ENCODE data around the gene NEK4. TPM values are rescaled to one million over a fixed set of nuclear protein-coding genes. Genes with fewer than 3 reads are reported as not detected.
A peak's percentile ranks its signal among the peaks of the same experiment; 100 is the strongest.

Gene NEK4
- total and polyA plus RNA-seq, 2 of the 13 experiments (the other 11 are each of a cell fraction or from before 2014, with no cell fraction given): 16.5 to 38.0 TPM

DNA sequence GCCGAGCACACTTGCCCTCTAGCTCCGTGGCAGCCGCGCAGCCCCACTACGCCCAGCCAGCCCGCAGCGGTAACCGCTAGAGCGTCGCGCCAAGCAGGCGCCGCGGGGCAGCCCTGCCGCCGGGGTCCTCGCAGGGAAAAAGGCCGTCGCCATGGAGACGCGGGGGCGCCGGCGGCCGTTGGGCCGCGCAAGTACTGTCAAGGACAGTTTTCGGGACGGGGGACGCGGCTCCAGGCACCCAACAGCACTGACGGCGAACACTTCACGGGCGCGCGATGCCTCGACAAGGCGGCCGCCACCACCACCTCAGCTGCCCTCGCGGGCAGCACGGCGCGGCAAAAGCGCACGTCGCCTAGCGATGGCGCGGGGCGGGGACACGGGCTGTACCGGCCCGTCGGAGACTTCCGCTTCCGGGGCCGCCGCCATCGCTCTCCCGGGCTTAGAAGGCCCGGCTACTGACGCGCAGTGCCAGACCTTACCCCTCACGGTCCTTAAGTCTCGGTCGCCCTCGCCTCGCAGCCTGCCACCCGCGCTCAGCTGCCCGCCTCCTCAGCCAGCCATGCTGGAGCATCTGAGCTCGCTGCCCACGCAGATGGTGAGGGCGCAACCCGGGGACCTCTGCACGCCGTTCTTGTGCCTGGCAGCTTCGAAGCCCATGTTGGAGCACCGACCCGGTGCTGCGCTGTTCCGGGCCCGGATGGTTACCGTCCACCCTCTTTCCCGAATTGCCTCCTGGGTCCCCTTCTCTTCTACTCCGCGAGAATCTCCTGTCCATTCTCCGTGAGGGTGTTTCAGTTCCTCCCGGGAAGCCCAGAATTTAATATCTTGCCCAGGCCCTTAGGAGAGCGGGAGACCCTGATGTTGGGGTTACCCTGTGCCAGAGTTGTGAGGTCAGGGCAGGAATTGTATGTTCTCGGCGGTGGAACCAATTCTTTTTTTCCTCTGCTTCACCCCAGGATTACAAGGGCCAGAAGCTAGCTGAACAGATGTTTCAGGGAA lies 64.8 kb downstream of the NEK4 start, which contains the start of the genes GLT8D1 and SPCS1 (continued):
- TF ChIP-seq, protein P1, sequence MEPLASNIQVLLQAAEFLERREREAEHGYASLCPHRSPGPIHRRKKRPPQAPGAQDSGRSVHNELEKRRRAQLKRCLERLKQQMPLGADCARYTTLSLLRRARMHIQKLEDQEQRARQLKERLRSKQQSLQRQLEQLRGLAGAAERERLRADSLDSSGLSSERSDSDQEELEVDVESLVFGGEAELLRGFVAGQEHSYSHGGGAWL (CRISPR knock-in tag; IDR thresholded peaks at IDR 0.05): peak; percentile 73
- TF ChIP-seq TBL1XR1 (IDR thresholded peaks at IDR 0.05; ENCODE audit: borderline replicate concordance, low read length, partially characterized antibody): no peak
- TF ChIP-seq SNAI1 (CRISPR knock-in tag; IDR thresholded peaks at IDR 0.05; ENCODE audit: borderline replicate concordance): no peak
- TF ChIP-seq ZKSCAN8 (CRISPR knock-in tag; IDR thresholded peaks at IDR 0.05; ENCODE audit: borderline replicate concordance): 0 out of 2 replicates have a peak, but pooled peaks have one; percentile 10
- no peak for TF ChIP-seq RARG (CRISPR knock-in tag; IDR thresholded peaks at IDR 0.05; ENCODE audit: low read depth)
- peak; percentile 87 for TF ChIP-seq PHF8 (CRISPR knock-in tag; IDR thresholded peaks at IDR 0.05)
- TF ChIP-seq, protein P2, sequence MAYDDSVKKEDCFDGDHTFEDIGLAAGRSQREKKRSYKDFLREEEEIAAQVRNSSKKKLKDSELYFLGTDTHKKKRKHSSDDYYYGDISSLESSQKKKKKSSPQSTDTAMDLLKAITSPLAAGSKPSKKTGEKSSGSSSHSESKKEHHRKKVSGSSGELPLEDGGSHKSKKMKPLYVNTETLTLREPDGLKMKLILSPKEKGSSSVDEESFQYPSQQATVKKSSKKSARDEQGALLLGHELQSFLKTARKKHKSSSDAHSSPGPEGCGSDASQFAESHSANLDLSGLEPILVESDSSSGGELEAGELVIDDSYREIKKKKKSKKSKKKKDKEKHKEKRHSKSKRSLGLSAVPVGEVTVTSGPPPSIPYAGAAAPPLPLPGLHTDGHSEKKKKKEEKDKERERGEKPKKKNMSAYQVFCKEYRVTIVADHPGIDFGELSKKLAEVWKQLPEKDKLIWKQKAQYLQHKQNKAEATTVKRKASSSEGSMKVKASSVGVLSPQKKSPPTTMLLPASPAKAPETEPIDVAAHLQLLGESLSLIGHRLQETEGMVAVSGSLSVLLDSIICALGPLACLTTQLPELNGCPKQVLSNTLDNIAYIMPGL (CRISPR knock-in tag; IDR thresholded peaks at IDR 0.05; ENCODE audit: borderline replicate concordance in 1 of 2, low read depth in 1 of 2): peak; percentile 70 to 75; a peak in 3 of 4 replicates
- TF ChIP-seq JUNB (CRISPR knock-in tag; IDR thresholded peaks at IDR 0.05; ENCODE audit: borderline replicate concordance): no peak
- no peak; the same call in 1 of the 2 replicates for TF ChIP-seq ZNF569 (CRISPR knock-in tag; IDR thresholded peaks at IDR 0.05; ENCODE audit: borderline replicate concordance)
- TF ChIP-seq, protein P3, sequence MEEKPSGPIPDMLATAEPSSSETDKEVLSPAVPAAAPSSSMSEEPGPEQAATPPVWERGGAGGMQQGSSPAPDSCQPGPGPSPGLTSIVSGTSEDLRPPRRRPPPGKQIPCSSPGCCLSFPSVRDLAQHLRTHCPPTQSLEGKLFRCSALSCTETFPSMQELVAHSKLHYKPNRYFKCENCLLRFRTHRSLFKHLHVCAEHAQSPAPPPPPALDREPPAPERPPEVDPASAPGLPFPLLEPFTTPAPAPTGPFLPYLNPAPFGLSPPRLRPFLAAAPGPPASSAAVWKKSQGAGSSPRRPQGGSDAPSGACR (CRISPR knock-in tag; IDR thresholded peaks at IDR 0.05): peak; percentile 64
- no peak for TF ChIP-seq REL (CRISPR knock-in tag; conservative IDR thresholded peaks at IDR 0.05)
- peak; percentile 38 for TF ChIP-seq SKI (IDR thresholded peaks at IDR 0.05; ENCODE audit: partially characterized antibody)
- TF ChIP-seq ZNF280D (CRISPR knock-in tag; IDR thresholded peaks at IDR 0.05): 0 out of 2 replicates have a peak, but pooled peaks have one; percentile 46
- no peak for TF ChIP-seq ZKSCAN5 (CRISPR knock-in tag; IDR thresholded peaks at IDR 0.05)
- TF ChIP-seq, protein P4, sequence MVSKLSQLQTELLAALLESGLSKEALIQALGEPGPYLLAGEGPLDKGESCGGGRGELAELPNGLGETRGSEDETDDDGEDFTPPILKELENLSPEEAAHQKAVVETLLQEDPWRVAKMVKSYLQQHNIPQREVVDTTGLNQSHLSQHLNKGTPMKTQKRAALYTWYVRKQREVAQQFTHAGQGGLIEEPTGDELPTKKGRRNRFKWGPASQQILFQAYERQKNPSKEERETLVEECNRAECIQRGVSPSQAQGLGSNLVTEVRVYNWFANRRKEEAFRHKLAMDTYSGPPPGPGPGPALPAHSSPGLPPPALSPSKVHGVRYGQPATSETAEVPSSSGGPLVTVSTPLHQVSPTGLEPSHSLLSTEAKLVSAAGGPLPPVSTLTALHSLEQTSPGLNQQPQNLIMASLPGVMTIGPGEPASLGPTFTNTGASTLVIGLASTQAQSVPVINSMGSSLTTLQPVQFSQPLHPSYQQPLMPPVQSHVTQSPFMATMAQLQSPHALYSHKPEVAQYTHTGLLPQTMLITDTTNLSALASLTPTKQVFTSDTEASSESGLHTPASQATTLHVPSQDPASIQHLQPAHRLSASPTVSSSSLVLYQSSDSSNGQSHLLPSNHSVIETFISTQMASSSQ (IDR thresholded peaks at IDR 0.05; ENCODE audit: low read depth): no peak
- TF ChIP-seq, protein P4 (CRISPR knock-in tag; IDR thresholded peaks at IDR 0.05; ENCODE audit: borderline replicate concordance): no peak
- no peak for TF ChIP-seq KLF11 (CRISPR knock-in tag; IDR thresholded peaks at IDR 0.05)

Data from HepG2 (cell line).